ENCODE results near the gene CCNB1IP1.

GRCh38 chr14:20278414-20278813, 54.7 kb downstream of the CCNB1IP1 start:
- no peak for TF ChIP-seq POLR2A (IDR thresholded peaks at IDR 0.05)
- TF ChIP-seq, protein P1, sequence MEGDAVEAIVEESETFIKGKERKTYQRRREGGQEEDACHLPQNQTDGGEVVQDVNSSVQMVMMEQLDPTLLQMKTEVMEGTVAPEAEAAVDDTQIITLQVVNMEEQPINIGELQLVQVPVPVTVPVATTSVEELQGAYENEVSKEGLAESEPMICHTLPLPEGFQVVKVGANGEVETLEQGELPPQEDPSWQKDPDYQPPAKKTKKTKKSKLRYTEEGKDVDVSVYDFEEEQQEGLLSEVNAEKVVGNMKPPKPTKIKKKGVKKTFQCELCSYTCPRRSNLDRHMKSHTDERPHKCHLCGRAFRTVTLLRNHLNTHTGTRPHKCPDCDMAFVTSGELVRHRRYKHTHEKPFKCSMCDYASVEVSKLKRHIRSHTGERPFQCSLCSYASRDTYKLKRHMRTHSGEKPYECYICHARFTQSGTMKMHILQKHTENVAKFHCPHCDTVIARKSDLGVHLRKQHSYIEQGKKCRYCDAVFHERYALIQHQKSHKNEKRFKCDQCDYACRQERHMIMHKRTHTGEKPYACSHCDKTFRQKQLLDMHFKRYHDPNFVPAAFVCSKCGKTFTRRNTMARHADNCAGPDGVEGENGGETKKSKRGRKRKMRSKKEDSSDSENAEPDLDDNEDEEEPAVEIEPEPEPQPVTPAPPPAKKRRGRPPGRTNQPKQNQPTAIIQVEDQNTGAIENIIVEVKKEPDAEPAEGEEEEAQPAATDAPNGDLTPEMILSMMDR (IDR thresholded peaks at IDR 0.05): no peak

Data from lower leg skin (tissue), 3 donors.